Measurements from ENCODE around the gene DOK5.

DOK5 gene

DNA sequence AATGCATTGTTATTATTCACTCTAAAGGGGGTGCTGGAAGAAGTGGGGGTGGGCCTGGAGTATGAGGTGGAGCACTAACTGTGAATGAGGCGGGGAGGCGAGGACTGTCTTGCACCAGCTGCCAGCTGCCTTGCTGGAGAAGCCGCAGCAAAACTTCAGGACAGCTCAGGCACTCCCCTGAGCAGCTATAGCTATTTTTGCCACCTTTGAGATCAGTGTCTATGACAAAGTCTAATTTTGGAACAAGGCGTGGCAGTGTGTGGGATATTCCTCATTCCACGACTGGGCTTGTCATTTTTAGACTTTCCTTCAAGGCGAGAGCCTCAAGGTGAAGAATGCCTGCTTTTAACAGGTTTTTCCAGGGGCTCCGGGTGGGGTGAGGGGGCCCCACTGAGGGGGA, 143.8 kb downstream of the DOK5 start:
- peak overlapping the region; percentile 25; the same call in 1 of the 2 replicates for H3K4me2 ChIP-seq (ENCODE audit: low read depth, low read length)
- no peaks in the 10 kb centered on the region for H3K27me3 ChIP-seq (replicated peaks; ENCODE audit: insufficient read depth, low read length)
- DNase-seq = no peak
- H4K20me1 ChIP-seq (ENCODE audit: insufficient read depth, low read length) = no peaks in the 10 kb centered on the region
- H3K9me2 ChIP-seq (replicated peaks; ENCODE audit: insufficient read depth, low read length) = no peaks in the 10 kb centered on the region
- H3K36me3 ChIP-seq (replicated peaks; ENCODE audit: insufficient read depth, low read length) = no peaks in the 10 kb centered on the region
- no peak overlapping the region for H3K27ac ChIP-seq (ENCODE audit: low read length)
- no peak overlapping the region for H2AFZ ChIP-seq (ENCODE audit: low read length)
- no peaks in the 10 kb centered on the region for H3K79me2 ChIP-seq (ENCODE audit: low read length)
- no peak overlapping the region for H3K9ac ChIP-seq (ENCODE audit: low read length)
- TF ChIP-seq EZH2phosphoT487 (IDR thresholded peaks at IDR 0.05; ENCODE audit: low read length) = no peak
- TF ChIP-seq, protein P1, sequence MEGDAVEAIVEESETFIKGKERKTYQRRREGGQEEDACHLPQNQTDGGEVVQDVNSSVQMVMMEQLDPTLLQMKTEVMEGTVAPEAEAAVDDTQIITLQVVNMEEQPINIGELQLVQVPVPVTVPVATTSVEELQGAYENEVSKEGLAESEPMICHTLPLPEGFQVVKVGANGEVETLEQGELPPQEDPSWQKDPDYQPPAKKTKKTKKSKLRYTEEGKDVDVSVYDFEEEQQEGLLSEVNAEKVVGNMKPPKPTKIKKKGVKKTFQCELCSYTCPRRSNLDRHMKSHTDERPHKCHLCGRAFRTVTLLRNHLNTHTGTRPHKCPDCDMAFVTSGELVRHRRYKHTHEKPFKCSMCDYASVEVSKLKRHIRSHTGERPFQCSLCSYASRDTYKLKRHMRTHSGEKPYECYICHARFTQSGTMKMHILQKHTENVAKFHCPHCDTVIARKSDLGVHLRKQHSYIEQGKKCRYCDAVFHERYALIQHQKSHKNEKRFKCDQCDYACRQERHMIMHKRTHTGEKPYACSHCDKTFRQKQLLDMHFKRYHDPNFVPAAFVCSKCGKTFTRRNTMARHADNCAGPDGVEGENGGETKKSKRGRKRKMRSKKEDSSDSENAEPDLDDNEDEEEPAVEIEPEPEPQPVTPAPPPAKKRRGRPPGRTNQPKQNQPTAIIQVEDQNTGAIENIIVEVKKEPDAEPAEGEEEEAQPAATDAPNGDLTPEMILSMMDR (IDR thresholded peaks at IDR 0.05; ENCODE audit: low read length) = no peak
- TF ChIP-seq EZH2 (optimal IDR thresholded peaks at IDR 0.05; ENCODE audit: low read depth, low read length) = no peak
- no peaks in the 10 kb centered on the region for H3K9me3 ChIP-seq (replicated peaks; ENCODE audit: insufficient read depth, low read length)
- H3K4me1 ChIP-seq (ENCODE audit: low read length) = 0 out of 2 replicates have a peak, but pooled peaks cover 7% of the 10 kb centered on the region
- no peak overlapping the region for H3K4me3 ChIP-seq (ENCODE audit: low read length)
- H3F3A ChIP-seq (ENCODE audit: insufficient read depth, low read length) = no peaks in the 10 kb centered on the region

DNA sequence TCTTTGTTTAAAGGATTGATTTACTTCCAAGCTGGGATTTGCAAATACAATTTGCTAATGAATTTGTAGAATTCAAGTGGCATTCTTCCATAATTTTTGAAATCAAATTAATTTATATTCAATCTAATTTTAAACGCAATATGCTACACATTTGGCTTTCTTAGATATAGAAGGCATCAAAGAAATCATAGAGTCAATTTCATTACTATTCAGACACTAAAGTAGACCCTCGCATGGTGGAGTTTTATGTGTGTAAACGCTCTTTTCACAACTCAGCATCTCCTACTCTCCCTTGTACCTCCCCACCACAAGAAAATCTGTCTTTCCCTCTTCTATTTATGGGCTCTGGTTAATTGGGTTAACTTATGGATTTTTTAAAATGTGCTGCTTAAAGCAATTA, 144.3 kb downstream of the DOK5 start:
- DNase-seq = no peak
- no peaks in the 10 kb centered on the region for H4K20me1 ChIP-seq (ENCODE audit: insufficient read depth, low read length)
- H3K27me3 ChIP-seq (replicated peaks; ENCODE audit: insufficient read depth, low read length) = no peaks in the 10 kb centered on the region
- no peaks in the 10 kb centered on the region for H3K79me2 ChIP-seq (ENCODE audit: low read length)
- no peaks in the 10 kb centered on the region for H3F3A ChIP-seq (ENCODE audit: insufficient read depth, low read length)
- 0 out of 2 replicates have a peak, but pooled peaks cover 7% of the 10 kb centered on the region for H3K4me1 ChIP-seq (ENCODE audit: low read length)
- H2AFZ ChIP-seq (ENCODE audit: low read length) = no peak overlapping the region
- no peaks in the 10 kb centered on the region for H3K9me3 ChIP-seq (replicated peaks; ENCODE audit: insufficient read depth, low read length)
- H3K36me3 ChIP-seq (replicated peaks; ENCODE audit: insufficient read depth, low read length) = no peaks in the 10 kb centered on the region
- no peaks in the 10 kb centered on the region for H3K9me2 ChIP-seq (replicated peaks; ENCODE audit: insufficient read depth, low read length)
- H3K4me2 ChIP-seq (ENCODE audit: low read depth, low read length) = no peak overlapping the region
- TF ChIP-seq, protein P1 (IDR thresholded peaks at IDR 0.05; ENCODE audit: low read length) = no peak
- no peak for TF ChIP-seq EZH2phosphoT487 (IDR thresholded peaks at IDR 0.05; ENCODE audit: low read length)
- no peak for TF ChIP-seq EZH2 (optimal IDR thresholded peaks at IDR 0.05; ENCODE audit: low read depth, low read length)
- no peak overlapping the region for H3K27ac ChIP-seq (ENCODE audit: low read length)
- no peak overlapping the region for H3K9ac ChIP-seq (ENCODE audit: low read length)
- H3K4me3 ChIP-seq (ENCODE audit: low read length) = no peak overlapping the region

DNA sequence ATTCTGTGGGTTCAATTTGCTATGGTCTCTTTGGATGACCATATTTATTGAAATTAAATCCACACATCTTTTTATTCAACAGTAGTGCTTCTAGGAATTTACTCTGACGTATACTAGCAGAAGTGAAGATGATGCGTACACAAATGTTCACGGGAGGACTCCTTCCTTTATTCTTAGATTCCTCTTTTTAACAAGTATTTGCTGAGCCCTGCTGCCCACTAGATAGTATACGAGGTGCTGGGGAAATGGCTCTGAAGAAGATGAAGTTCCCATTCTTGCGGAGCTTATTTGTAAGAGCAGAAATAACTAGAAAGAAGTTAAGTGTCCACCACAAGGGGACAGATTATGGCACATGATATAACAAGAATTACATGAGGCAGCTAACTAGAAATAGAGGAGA, 145.2 kb downstream of the DOK5 start:
- DNase-seq = no peak
- H3K4me3 ChIP-seq (ENCODE audit: low read length) = no peak overlapping the region
- H3K4me1 ChIP-seq (ENCODE audit: low read length) = 0 out of 2 replicates have a peak, but pooled peaks cover 7% of the 10 kb centered on the region
- no peak for TF ChIP-seq EZH2 (optimal IDR thresholded peaks at IDR 0.05; ENCODE audit: low read depth, low read length)
- TF ChIP-seq, protein P1 (IDR thresholded peaks at IDR 0.05; ENCODE audit: low read length) = no peak
- TF ChIP-seq EZH2phosphoT487 (IDR thresholded peaks at IDR 0.05; ENCODE audit: low read length) = no peak
- no peak overlapping the region for H3K4me2 ChIP-seq (ENCODE audit: low read depth, low read length)
- H3K27me3 ChIP-seq (replicated peaks; ENCODE audit: insufficient read depth, low read length) = no peaks in the 10 kb centered on the region
- H2AFZ ChIP-seq (ENCODE audit: low read length) = no peak overlapping the region
- H3K36me3 ChIP-seq (replicated peaks; ENCODE audit: insufficient read depth, low read length) = no peaks in the 10 kb centered on the region
- H3K9me2 ChIP-seq (replicated peaks; ENCODE audit: insufficient read depth, low read length) = no peaks in the 10 kb centered on the region
- no peaks in the 10 kb centered on the region for H3K9me3 ChIP-seq (replicated peaks; ENCODE audit: insufficient read depth, low read length)
- no peak overlapping the region for H3K9ac ChIP-seq (ENCODE audit: low read length)
- no peaks in the 10 kb centered on the region for H4K20me1 ChIP-seq (ENCODE audit: insufficient read depth, low read length)
- H3F3A ChIP-seq (ENCODE audit: insufficient read depth, low read length) = no peaks in the 10 kb centered on the region
- no peaks in the 10 kb centered on the region for H3K79me2 ChIP-seq (ENCODE audit: low read length)
- H3K27ac ChIP-seq (ENCODE audit: low read length) = no peak overlapping the region
